Sigmoid colon (tissue), 4 donors: ENCODE measurements around the gene HIVEP2.

ENCODE experiments used
- CTCF ChIP-seq, 4 experiments: fragments of 450-650 bp in 3 of 4; fragments of 200-600 bp in 1 of 4; IDR thresholded peaks; one replicate each; pipeline ENCODE4 v1.5.1; 2016 to 2019; ENCODE audit warnings: antibody characterized with exemption in 4 of 4, mild to moderate bottlenecking in 3 of 4, moderate library complexity in 2 of 4
- POLR2A ChIP-seq, 2 donors: fragments of 450-650 bp; IDR thresholded peaks; one replicate each; pipeline ENCODE4 v1.6.1; 2016; ENCODE audit warnings: antibody characterized with exemption in 2 of 2, mild to moderate bottlenecking in 2 of 2, moderate library complexity in 2 of 2
- POLR2AphosphoS5 ChIP-seq, 4 donors: sonication (generic); formaldehyde crosslinking; IDR thresholded peaks; one replicate each; pipeline ENCODE4 v1.6.1; 2017; ENCODE audit warnings: antibody characterized with exemption in 4 of 4

- TF ChIP-seq CTCF (IDR thresholded peaks at IDR 0.05) (no peak), POLR2AphosphoS5 (IDR thresholded peaks at IDR 0.05) (no peak), POLR2A (IDR thresholded peaks at IDR 0.05) (no peak)
Measured at GRCh38 chr6:142878407-142878806, 66.6 kb downstream of the HIVEP2 start.
